Measurements from ENCODE around the gene TRIM43. TPM values are rescaled to one million over a fixed set of nuclear protein-coding genes. Genes with fewer than 3 reads are reported as not detected.
"Not testable (repeated sequence)": the region's sequence is repeated elsewhere in the genome, so short reads cannot be mapped to it uniquely, and the experiment has no call there.

Gene TRIM43
- not detected for total RNA-seq

- H3K27me3 Mint-ChIP-seq; H3K9me3 Mint-ChIP-seq; POLR2A ChIA-PET; H3K36me3 Mint-ChIP-seq (ENCODE audit: low read depth); H3K4me3 Mint-ChIP-seq; DNase-seq; H3K27ac Mint-ChIP-seq; CTCF ChIA-PET; H3K4me1 Mint-ChIP-seq: not testable (repeated sequence)
Measured at GRCh38 chr2:95591701-95592100, at the start of gene TRIM43. TSS of gene TRIM43 (plus strand) at chr2:95592001. CDS start at chr2:95594024, 2,023 bp downstream.

GRCh38 chr2:95551055-95551568 lies 40.7 kb upstream of the TRIM43 start:
- CTCF ChIA-PET, result no interaction called here
- no peak overlapping the region for H3K27ac Mint-ChIP-seq

GRCh38 chr2:95552911-95553310 lies 38.9 kb upstream of the TRIM43 start:
- Mint-ChIP-seq H3K27ac (no peak overlapping the region), H3K36me3 (ENCODE audit: low read depth) (no peaks in the 10 kb centered on the region), H3K9me3 (no peaks in the 10 kb centered on the region), H3K4me1 (no peaks in the 10 kb centered on the region), H3K4me3 (no peak overlapping the region), H3K27me3 (peaks cover 38% of the 10 kb centered on the region)
- no peak for DNase-seq
- ChIA-PET POLR2A (no interaction called here), CTCF (no interaction called here)

More at GRCh38 chr2:95551055-95551568, 40.7 kb upstream of the TRIM43 start:
- H3K36me3 Mint-ChIP-seq (ENCODE audit: low read depth), result no peaks in the 10 kb centered on the region
- POLR2A ChIA-PET, result no interaction called here
- H3K27me3 Mint-ChIP-seq, result peaks cover 34% of the 10 kb centered on the region
- no peaks in the 10 kb centered on the region for H3K4me1 Mint-ChIP-seq
- H3K9me3 Mint-ChIP-seq, result no peaks in the 10 kb centered on the region
- DNase-seq, result no peak
- H3K4me3 Mint-ChIP-seq, result no peak overlapping the region

- Mint-ChIP-seq H3K4me1 (no peaks in the 10 kb centered on the region), H3K4me3 (no peak overlapping the region), H3K36me3 (ENCODE audit: low read depth) (no peaks in the 10 kb centered on the region), H3K27me3 (peaks cover 35% of the 10 kb centered on the region), H3K27ac (no peak overlapping the region), H3K9me3 (no peaks in the 10 kb centered on the region)
- CTCF ChIA-PET, result no interaction called here
- POLR2A ChIA-PET, result no interaction called here
- no peak for DNase-seq
Measured at GRCh38 chr2:95569170-95569569, 22.6 kb upstream of the TRIM43 start.

- peaks cover 37% of the 10 kb centered on the region for H3K27me3 Mint-ChIP-seq
- no peaks in the 10 kb centered on the region for H3K4me1 Mint-ChIP-seq
- ChIA-PET POLR2A (no interaction called here), CTCF (no interaction called here)
- H3K9me3 Mint-ChIP-seq, result no peaks in the 10 kb centered on the region
- no peak overlapping the region for H3K4me3 Mint-ChIP-seq
- H3K27ac Mint-ChIP-seq, result no peak overlapping the region
- DNase-seq, result no peak
- no peaks in the 10 kb centered on the region for H3K36me3 Mint-ChIP-seq (ENCODE audit: low read depth)
Measured at GRCh38 chr2:95573866-95574265, 17.9 kb upstream of the TRIM43 start.

GRCh38 chr2:95574506-95574905 lies 17.3 kb upstream of the TRIM43 start:
- H3K4me1 Mint-ChIP-seq, result no peaks in the 10 kb centered on the region
- no peaks in the 10 kb centered on the region for H3K36me3 Mint-ChIP-seq (ENCODE audit: low read depth)
- CTCF ChIA-PET, result no interaction called here
- DNase-seq, result no peak
- POLR2A ChIA-PET, result no interaction called here
- H3K9me3 Mint-ChIP-seq, result no peaks in the 10 kb centered on the region
- H3K27me3 Mint-ChIP-seq, result peaks cover 36% of the 10 kb centered on the region
- no peak overlapping the region for H3K27ac Mint-ChIP-seq
- H3K4me3 Mint-ChIP-seq, result no peak overlapping the region

GRCh38 chr2:95575857-95576256 lies 15.9 kb upstream of the TRIM43 start:
- POLR2A ChIA-PET, result no interaction called here
- peaks cover 27% of the 10 kb centered on the region for H3K27me3 Mint-ChIP-seq
- H3K9me3 Mint-ChIP-seq, result no peaks in the 10 kb centered on the region
- H3K36me3 Mint-ChIP-seq (ENCODE audit: low read depth), result no peaks in the 10 kb centered on the region
- DNase-seq, result no peak
- no peak overlapping the region for H3K4me3 Mint-ChIP-seq
- CTCF ChIA-PET, result no interaction called here
- no peaks in the 10 kb centered on the region for H3K4me1 Mint-ChIP-seq
- no peak overlapping the region for H3K27ac Mint-ChIP-seq

- H3K27me3 Mint-ChIP-seq, result peaks cover 27% of the 10 kb centered on the region
- POLR2A ChIA-PET, result no interaction called here
- H3K27ac Mint-ChIP-seq, result no peak overlapping the region
- H3K4me1 Mint-ChIP-seq, result no peaks in the 10 kb centered on the region
- no peaks in the 10 kb centered on the region for H3K36me3 Mint-ChIP-seq (ENCODE audit: low read depth)
- DNase-seq, result no peak
- CTCF ChIA-PET, result no interaction called here
- H3K9me3 Mint-ChIP-seq, result no peaks in the 10 kb centered on the region
- no peak overlapping the region for H3K4me3 Mint-ChIP-seq
Measured at GRCh38 chr2:95578539-95578938, 13.3 kb upstream of the TRIM43 start.

- DNase-seq, POLR2A ChIA-PET: not testable (repeated sequence)
Measured at GRCh38 chr2:95583545-95583944, 8.3 kb upstream of the TRIM43 start.

GRCh38 chr2:95584321-95584720 lies 7.5 kb upstream of the TRIM43 start:
- H3K36me3 Mint-ChIP-seq (ENCODE audit: low read depth); H3K27ac Mint-ChIP-seq; CTCF ChIA-PET; POLR2A ChIA-PET; H3K4me1 Mint-ChIP-seq; DNase-seq; H3K4me3 Mint-ChIP-seq; H3K9me3 Mint-ChIP-seq: not testable (repeated sequence)
- peaks cover 13% of the 10 kb centered on the region for H3K27me3 Mint-ChIP-seq

More at GRCh38 chr2:95583545-95583944, 8.3 kb upstream of the TRIM43 start:
- H3K4me3 Mint-ChIP-seq; CTCF ChIA-PET; H3K36me3 Mint-ChIP-seq (ENCODE audit: low read depth); H3K4me1 Mint-ChIP-seq; H3K9me3 Mint-ChIP-seq; H3K27ac Mint-ChIP-seq: not testable (repeated sequence)
- peaks cover 17% of the 10 kb centered on the region for H3K27me3 Mint-ChIP-seq

- CTCF ChIA-PET; H3K27ac Mint-ChIP-seq; H3K9me3 Mint-ChIP-seq; H3K4me3 Mint-ChIP-seq; POLR2A ChIA-PET; H3K27me3 Mint-ChIP-seq; DNase-seq; H3K36me3 Mint-ChIP-seq (ENCODE audit: low read depth); H3K4me1 Mint-ChIP-seq: not testable (repeated sequence)
Measured at GRCh38 chr2:95589777-95590536, 1.8 kb upstream of the TRIM43 start.

- H3K4me3 Mint-ChIP-seq; H3K27ac Mint-ChIP-seq; H3K36me3 Mint-ChIP-seq (ENCODE audit: low read depth); H3K4me1 Mint-ChIP-seq; H3K9me3 Mint-ChIP-seq; POLR2A ChIA-PET; DNase-seq; CTCF ChIA-PET; H3K27me3 Mint-ChIP-seq: not testable (repeated sequence)
Measured at GRCh38 chr2:95592973-95593372, 1.2 kb downstream of the TRIM43 start.

GRCh38 chr2:95595012-95595411 lies 3.2 kb downstream of the TRIM43 start:
- H3K4me3 Mint-ChIP-seq; H3K27me3 Mint-ChIP-seq; CTCF ChIA-PET; H3K9me3 Mint-ChIP-seq; POLR2A ChIA-PET; DNase-seq; H3K4me1 Mint-ChIP-seq; H3K27ac Mint-ChIP-seq; H3K36me3 Mint-ChIP-seq (ENCODE audit: low read depth): not testable (repeated sequence)

- H3K27me3 Mint-ChIP-seq; H3K4me3 Mint-ChIP-seq; H3K9me3 Mint-ChIP-seq; H3K27ac Mint-ChIP-seq; DNase-seq; H3K36me3 Mint-ChIP-seq (ENCODE audit: low read depth); CTCF ChIA-PET; H3K4me1 Mint-ChIP-seq; POLR2A ChIA-PET: not testable (repeated sequence)
Measured at GRCh38 chr2:95601301-95601700, 9.5 kb downstream of the TRIM43 start.
